WTC11 (cell line): ENCODE data around the gene JOSD1. TPM values are rescaled to one million over a fixed set of nuclear protein-coding genes. Genes with fewer than 3 reads are reported as not detected.

Source experiments
- ATAC-seq: fragments of 200-7000 bp; cut with Tn5 transposase; 2 replicates; pipeline ENCODE4 v1.10.0; 2021; ENCODE audit warnings: mild to moderate bottlenecking, moderate library complexity
- CTCF ChIA-PET: fragments of 300-600 bp; sonication (Branson Sonifier 250); formaldehyde crosslinking; loops from one replicate; lab custom pipeline; 2021; ENCODE audit warnings: antibody characterized with exemption; lab: Charles Lee
- POLR2A ChIA-PET: fragments of 350-600 bp; sonication (Branson Sonifier 250); formaldehyde crosslinking; loops from one replicate; lab custom pipeline; 2021; ENCODE audit warnings: antibody characterized with exemption; lab: Charles Lee
- DNase-seq: peaks from one replicate; pipeline ENCODE4 v3.0.0; 2021; ENCODE audit warnings: low spot score
- H3K27ac Mint-ChIP-seq: 2 replicates; pipeline ENCODE4 v1.8.0; 2021; ENCODE audit warnings: mixed read lengths
- H3K27me3 Mint-ChIP-seq: 2 replicates; pipeline ENCODE4 v1.8.0; 2021; ENCODE audit warnings: low read depth, mild to moderate bottlenecking, moderate library complexity, mixed read lengths
- H3K36me3 Mint-ChIP-seq: 2 replicates; pipeline ENCODE4 v1.8.0; 2021; ENCODE audit warnings: mixed read lengths
- H3K4me1 Mint-ChIP-seq: 2 replicates; pipeline ENCODE4 v1.8.0; 2022; ENCODE audit warnings: mixed read lengths
- H3K4me3 Mint-ChIP-seq: 2 replicates; pipeline ENCODE4 v1.8.0; 2021; ENCODE audit warnings: mild to moderate bottlenecking, moderate library complexity, mixed read lengths
- H3K9me3 Mint-ChIP-seq: 2 replicates; pipeline ENCODE4 v1.8.0; 2021; ENCODE audit warnings: mixed read lengths
- CBFB ChIP-seq: sonication (generic); formaldehyde crosslinking; IDR thresholded peaks from 2 replicates; pipeline ENCODE4 v1.8.1; 2022; ENCODE audit warnings: mild to moderate bottlenecking, low read depth, missing genetic modification reagents
- ETV6 ChIP-seq: sonication (generic); formaldehyde crosslinking; IDR thresholded peaks from 2 replicates; pipeline ENCODE4 v1.8.1; 2022; ENCODE audit warnings: mild to moderate bottlenecking, missing genetic modification reagents
- FOXP4 ChIP-seq: sonication (generic); formaldehyde crosslinking; IDR thresholded peaks from 2 replicates; pipeline ENCODE4 v1.8.0; 2022; ENCODE audit warnings: mild to moderate bottlenecking, missing genetic modification reagents
- GABPB1 ChIP-seq: sonication (generic); formaldehyde crosslinking; IDR thresholded peaks from 2 replicates; pipeline ENCODE4 v1.8.1; 2023; ENCODE audit warnings: mild to moderate bottlenecking, missing genetic modification reagents
- GTF2I ChIP-seq: fragments of 250-450 bp; sonication (Bioruptor Pico); conservative IDR thresholded peaks from 2 replicates; pipeline ENCODE4 v1.4.0; 2021; ENCODE audit warnings: mild to moderate bottlenecking
- IRF1 ChIP-seq: sonication (generic); formaldehyde crosslinking; IDR thresholded peaks from 2 replicates; pipeline ENCODE4 v1.8.0; 2023; ENCODE audit warnings: missing genetic modification reagents
- NFE2L1 ChIP-seq: sonication (generic); formaldehyde crosslinking; IDR thresholded peaks from 2 replicates; pipeline ENCODE4 v1.8.1; 2023; ENCODE audit warnings: missing genetic modification reagents
- NR3C1 ChIP-seq: sonication (generic); formaldehyde crosslinking; conservative IDR thresholded peaks from 2 replicates; pipeline ENCODE4 v1.8.1; 2023; ENCODE audit warnings: low read depth, mild to moderate bottlenecking, missing genetic modification reagents
- OVOL2 ChIP-seq: fragments of 250-450 bp; sonication (Bioruptor Pico); IDR thresholded peaks from 2 replicates; pipeline ENCODE4 v1.9.0; 2021; ENCODE audit warnings: mild to moderate bottlenecking, borderline replicate concordance
- RELA ChIP-seq: sonication (generic); formaldehyde crosslinking; IDR thresholded peaks from 2 replicates; pipeline ENCODE4 v1.8.1; 2022; ENCODE audit warnings: missing genetic modification reagents, mild to moderate bottlenecking, borderline replicate concordance
- ZBTB21 ChIP-seq: sonication (generic); formaldehyde crosslinking; IDR thresholded peaks from 2 replicates; pipeline ENCODE4 v1.8.1; 2023; ENCODE audit warnings: mild to moderate bottlenecking, missing genetic modification reagents, borderline replicate concordance
- ZNF219 ChIP-seq: sonication (generic); formaldehyde crosslinking; IDR thresholded peaks from 2 replicates; pipeline ENCODE4 v1.8.0; 2023; ENCODE audit warnings: missing genetic modification reagents, mild to moderate bottlenecking, borderline replicate concordance
- ZNF671 ChIP-seq: fragments of 250-450 bp; sonication (Bioruptor Pico); IDR thresholded peaks from 2 replicates; pipeline ENCODE4 v1.8.0; 2021; ENCODE audit warnings: mild to moderate bottlenecking
- total RNA-seq: library from RNA; stranded (reverse); gene quantifications from 3 replicates; pipeline ENCODE4 v1.2.3, GENCODE V29; 2021
- TF ChIP-seq, protein P1 (sequence below): sonication (generic); formaldehyde crosslinking; IDR thresholded peaks from 2 replicates; pipeline ENCODE4 v1.8.1; 2022; ENCODE audit warnings: missing genetic modification reagents, borderline replicate concordance
- TF ChIP-seq, protein P2 (sequence below): sonication (generic); formaldehyde crosslinking; IDR thresholded peaks from 2 replicates; pipeline ENCODE4 v1.8.0; 2022; ENCODE audit warnings: mild to moderate bottlenecking, missing genetic modification reagents
- TF ChIP-seq, protein P3 (sequence below): sonication (generic); formaldehyde crosslinking; IDR thresholded peaks from 2 replicates; pipeline ENCODE4 v1.8.0; 2022; ENCODE audit warnings: mild to moderate bottlenecking, missing genetic modification reagents

Gene JOSD1
- total RNA-seq, 1 experiment from 2014 or later, result 24.5 TPM

DNA sequence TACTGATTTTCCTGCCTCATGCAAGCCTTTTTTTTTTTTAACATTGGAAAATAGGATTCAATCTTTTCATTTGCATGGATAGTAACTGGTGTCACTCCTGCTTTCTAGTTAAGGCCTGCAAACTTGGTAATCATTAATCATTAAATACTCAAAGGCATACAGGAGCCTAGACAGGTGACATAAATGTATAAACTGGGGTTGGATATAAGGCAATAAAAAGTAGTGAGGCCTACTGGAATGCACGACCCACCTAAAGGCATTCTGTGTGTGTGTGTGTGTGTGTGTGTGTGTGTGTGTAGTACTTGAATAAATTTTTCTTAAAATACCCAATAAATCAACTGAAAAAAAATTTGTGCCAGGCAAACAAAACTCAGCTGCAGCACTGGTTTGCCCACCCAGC, 11.1 kb downstream of the JOSD1 start (continued):
- TF ChIP-seq FOXP4 (no peak), ZNF219 (no peak)
- TF ChIP-seq, protein P1, sequence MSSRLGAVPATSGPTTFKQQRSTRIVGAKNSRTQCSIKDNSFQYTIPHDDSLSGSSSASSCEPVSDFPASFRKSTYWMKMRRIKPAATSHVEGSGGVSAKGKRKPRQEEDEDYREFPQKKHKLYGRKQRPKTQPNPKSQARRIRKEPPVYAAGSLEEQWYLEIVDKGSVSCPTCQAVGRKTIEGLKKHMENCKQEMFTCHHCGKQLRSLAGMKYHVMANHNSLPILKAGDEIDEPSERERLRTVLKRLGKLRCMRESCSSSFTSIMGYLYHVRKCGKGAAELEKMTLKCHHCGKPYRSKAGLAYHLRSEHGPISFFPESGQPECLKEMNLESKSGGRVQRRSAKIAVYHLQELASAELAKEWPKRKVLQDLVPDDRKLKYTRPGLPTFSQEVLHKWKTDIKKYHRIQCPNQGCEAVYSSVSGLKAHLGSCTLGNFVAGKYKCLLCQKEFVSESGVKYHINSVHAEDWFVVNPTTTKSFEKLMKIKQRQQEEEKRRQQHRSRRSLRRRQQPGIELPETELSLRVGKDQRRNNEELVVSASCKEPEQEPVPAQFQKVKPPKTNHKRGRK (CRISPR knock-in tag), result no peak

DNA sequence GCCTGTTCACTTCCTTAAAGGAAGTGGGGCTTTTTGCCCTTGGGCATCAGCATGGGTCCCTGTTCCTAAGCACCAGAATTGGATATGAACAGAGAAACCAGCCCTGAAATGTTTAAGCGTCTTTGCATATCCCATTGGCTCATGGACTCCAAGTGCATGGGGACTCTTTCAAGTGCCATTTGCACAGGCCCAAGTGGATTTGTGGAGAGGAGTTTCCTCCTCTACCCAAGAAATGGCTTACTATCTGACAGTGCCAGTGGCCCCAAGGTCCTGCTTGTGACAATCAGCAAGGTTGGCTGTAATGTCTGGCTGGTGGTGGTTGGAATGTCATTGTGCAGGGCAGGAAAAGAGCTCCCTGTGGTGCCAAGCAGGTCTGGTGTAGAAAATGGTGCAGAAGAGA, 15.0 kb downstream of the JOSD1 start:
- Mint-ChIP-seq H3K27ac (no peak overlapping the region), H3K4me3 (no peak overlapping the region), H3K4me1 (peaks cover 12% of the 10 kb centered on the region), H3K9me3 (peaks cover 17% of the 10 kb centered on the region), H3K36me3 (peaks cover 60% of the 10 kb centered on the region), H3K27me3 (no peaks in the 10 kb centered on the region; the same call in 1 of the 2 replicates)
- CTCF ChIA-PET, result no interaction called here
- TF ChIP-seq GABPB1 (CRISPR knock-in tag) (no peak), ETV6 (no peak), NFE2L1 (no peak), RELA (CRISPR knock-in tag) (no peak), CBFB (CRISPR knock-in tag) (no peak), GTF2I (CRISPR knock-in tag) (no peak), OVOL2 (no peak), ZBTB21 (CRISPR knock-in tag) (no peak), NR3C1 (CRISPR knock-in tag) (no peak), IRF1 (no peak), ZNF671 (CRISPR knock-in tag) (no peak)
- TF ChIP-seq, protein P2, sequence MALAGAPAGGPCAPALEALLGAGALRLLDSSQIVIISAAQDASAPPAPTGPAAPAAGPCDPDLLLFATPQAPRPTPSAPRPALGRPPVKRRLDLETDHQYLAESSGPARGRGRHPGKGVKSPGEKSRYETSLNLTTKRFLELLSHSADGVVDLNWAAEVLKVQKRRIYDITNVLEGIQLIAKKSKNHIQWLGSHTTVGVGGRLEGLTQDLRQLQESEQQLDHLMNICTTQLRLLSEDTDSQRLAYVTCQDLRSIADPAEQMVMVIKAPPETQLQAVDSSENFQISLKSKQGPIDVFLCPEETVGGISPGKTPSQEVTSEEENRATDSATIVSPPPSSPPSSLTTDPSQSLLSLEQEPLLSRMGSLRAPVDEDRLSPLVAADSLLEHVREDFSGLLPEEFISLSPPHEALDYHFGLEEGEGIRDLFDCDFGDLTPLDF (CRISPR knock-in tag), result no peak
- ATAC-seq (no peak), DNase-seq (no peak)
- POLR2A ChIA-PET, result no interaction called here

DNA sequence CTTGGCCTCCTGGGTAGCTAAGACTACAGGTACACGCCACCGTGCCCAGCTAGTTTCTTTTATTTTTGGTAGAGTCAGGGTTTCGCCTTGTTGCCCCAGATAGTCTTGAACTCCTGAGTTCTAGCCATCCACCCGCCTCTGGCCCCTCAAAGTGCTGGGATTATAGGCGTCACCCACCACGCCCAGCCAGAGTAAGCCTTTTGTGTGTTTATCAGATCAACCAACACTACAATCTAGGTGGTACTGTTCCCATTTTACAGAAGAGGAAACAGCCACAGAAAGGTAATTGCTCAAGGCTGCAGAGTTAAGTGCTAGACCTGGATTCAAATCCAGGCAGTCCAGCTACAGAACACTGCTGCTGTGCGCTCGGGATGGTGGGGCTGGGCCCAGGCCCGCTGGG, 15.8 kb downstream of the JOSD1 start:
- Mint-ChIP-seq H3K27me3 (no peaks in the 10 kb centered on the region; the same call in 1 of the 2 replicates), H3K36me3 (peaks cover 60% of the 10 kb centered on the region), H3K4me3 (no peak overlapping the region), H3K27ac (no peak overlapping the region), H3K9me3 (peaks cover 17% of the 10 kb centered on the region), H3K4me1 (peaks cover 12% of the 10 kb centered on the region)
- ATAC-seq, result no peak
- TF ChIP-seq, protein P3, sequence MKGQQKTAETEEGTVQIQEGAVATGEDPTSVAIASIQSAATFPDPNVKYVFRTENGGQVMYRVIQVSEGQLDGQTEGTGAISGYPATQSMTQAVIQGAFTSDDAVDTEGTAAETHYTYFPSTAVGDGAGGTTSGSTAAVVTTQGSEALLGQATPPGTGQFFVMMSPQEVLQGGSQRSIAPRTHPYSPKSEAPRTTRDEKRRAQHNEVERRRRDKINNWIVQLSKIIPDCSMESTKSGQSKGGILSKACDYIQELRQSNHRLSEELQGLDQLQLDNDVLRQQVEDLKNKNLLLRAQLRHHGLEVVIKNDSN, result no peak
- ChIA-PET POLR2A (no interaction called here), CTCF (no interaction called here)
- no peak for DNase-seq
